OCI-LY7 (cell line): ENCODE data around the gene TPT1. TPM values are rescaled to one million over a fixed set of nuclear protein-coding genes. Genes with fewer than 3 reads are reported as not detected.

Experiments
- BruUV-seq: library from RNA; stranded (reverse); fragments of 400-500 nt; replicated peaks from 2 replicates; lab custom pipeline; 2021; lab: Mats Ljungman, UMichigan
- CTCF ChIA-PET: fragments of 300-600 bp; sonication (Branson Sonifier 250); formaldehyde crosslinking; loops from one replicate; lab custom pipeline; 2022; ENCODE audit warnings: antibody characterized with exemption; ENCODE audit not compliant: unreplicated experiment; lab: Charles Lee
- POLR2A ChIA-PET: fragments of 300-600 bp; sonication (Branson Sonifier 250); formaldehyde crosslinking; loops from one replicate; lab custom pipeline; 2022; ENCODE audit warnings: antibody characterized with exemption; lab: Charles Lee
- DNase-seq: peaks from one replicate; pipeline ENCODE4 v3.0.0-alpha.2; 2015; ENCODE audit warnings: low spot score
- H2AFZ ChIP-seq: fragments of 200-600 bp; sonication (generic), shearing (Covaris generic); 2 replicates; pipeline ENCODE4 v1.6.1; 2014; ENCODE audit warnings: mild to moderate bottlenecking, antibody characterized with exemption, low read length, moderate library complexity
- H3K27ac ChIP-seq: fragments of 200-600 bp; sonication (generic); 2 replicates; pipeline ENCODE4 v1.5.1; 2014; ENCODE audit warnings: mixed run types, low read depth, mild to moderate bottlenecking, moderate library complexity, low read length, inconsistent platforms; ENCODE audit not compliant: poor library complexity, severe bottlenecking
- H3K36me3 ChIP-seq: fragments of 200-600 bp; sonication (generic); 2 replicates; pipeline ENCODE4 v1.6.1; 2014; ENCODE audit warnings: mild to moderate bottlenecking, antibody characterized with exemption, low read length, moderate library complexity, mixed read lengths; ENCODE audit not compliant: insufficient read depth
- H3K4me1 ChIP-seq: fragments of 200-600 bp; sonication (generic); 2 replicates; pipeline ENCODE4 v1.5.1; 2014; ENCODE audit warnings: mild to moderate bottlenecking, low read length; ENCODE audit not compliant: insufficient read depth, poor library complexity, severe bottlenecking
- H3K4me2 ChIP-seq: fragments of 200-600 bp; sonication (generic); 2 replicates; pipeline ENCODE4 v1.6.1; 2014; ENCODE audit warnings: mild to moderate bottlenecking, low read length
- H3K4me3 ChIP-seq: fragments of 200-600 bp; sonication (generic); 2 replicates; pipeline ENCODE4 v1.5.1; 2014; ENCODE audit warnings: mild to moderate bottlenecking, low read depth, low read length; ENCODE audit not compliant: poor library complexity, severe bottlenecking
- H3K79me2 ChIP-seq: fragments of 200-600 bp; sonication (generic); 2 replicates; pipeline ENCODE4 v1.6.1; 2016; ENCODE audit warnings: low read depth, mild to moderate bottlenecking, low read length, moderate library complexity, mixed read lengths; ENCODE audit not compliant: insufficient read depth
- H3K9me2 ChIP-seq: fragments of 200-600 bp; sonication (generic); 2 replicates; pipeline ENCODE4 v1.6.1; 2016; ENCODE audit warnings: mild to moderate bottlenecking, low read length, mixed read lengths; ENCODE audit not compliant: insufficient read depth
- H3K9me3 ChIP-seq: fragments of 200-600 bp; sonication (generic); 2 replicates; pipeline ENCODE4 v1.6.1; 2014; ENCODE audit warnings: mild to moderate bottlenecking, mixed run types, low read length, mixed read lengths
- H4K20me1 ChIP-seq: fragments of 200-600 bp; sonication (generic); 2 replicates; pipeline ENCODE4 v1.6.1; 2014; ENCODE audit warnings: mild to moderate bottlenecking, antibody characterized with exemption, low read length, moderate library complexity, mixed read lengths; ENCODE audit not compliant: insufficient read depth
- EZH2phosphoT487 ChIP-seq: fragments of 200-600 bp; sonication (generic); IDR thresholded peaks from 2 replicates; pipeline ENCODE4 v1.6.1; 2018; ENCODE audit warnings: low read depth, borderline replicate concordance, mild to moderate bottlenecking, mixed run types, antibody characterized with exemption, low read length, moderate library complexity, mixed read lengths
- intact Hi-C: fragments of 100-400 bp; cut with micrococcal nuclease; formaldehyde crosslinking; loops from one replicate; pipeline ENCODE4 v1.10.0; 2022; ENCODE audit not compliant: unreplicated experiment
- total RNA-seq, 2 experiments: library from RNA; depleted of rRNA in 1 of 2; stranded (reverse); fragments of >200 nt in 1 of 2; shearing (Covaris generic) in 1 of 2; gene quantifications; 2 replicates each; pipeline ENCODE4 v1.2.3, GENCODE V29; 2014 to 2022
- TF ChIP-seq, protein P1 (sequence below): fragments of 200-600 bp; sonication (generic); conservative IDR thresholded peaks from 2 replicates; pipeline ENCODE4 v1.5.1; 2014; ENCODE audit warnings: mild to moderate bottlenecking, antibody characterized with exemption, low read length, moderate library complexity, mixed read lengths

TPT1 gene
- total RNA-seq, 2 experiments from 2014 or later: 1,996 to 2,337 TPM

- ChIA-PET POLR2A (interaction anchor here (1.1 kb wide), 1 partner anchor 16 kb away, joined by 3 read pairs; no protein-coding TSS in a partner anchor), CTCF (no interaction called here)
- H3K79me2 ChIP-seq: no peaks in the 10 kb centered on the region
- no peak overlapping the region for H3K4me2 ChIP-seq
- H2AFZ ChIP-seq: no peak overlapping the region
- no TSS peak for BruUV-seq
- H3K4me1 ChIP-seq: peaks cover 1% of the 10 kb centered on the region
- no peak overlapping the region for H3K4me3 ChIP-seq
- intact Hi-C loops: no loop called here
- no peak for DNase-seq
- no peak overlapping the region for H3K27ac ChIP-seq
- no peaks in the 10 kb centered on the region for H4K20me1 ChIP-seq
- no peaks in the 10 kb centered on the region for H3K36me3 ChIP-seq
- TF ChIP-seq, protein P1, sequence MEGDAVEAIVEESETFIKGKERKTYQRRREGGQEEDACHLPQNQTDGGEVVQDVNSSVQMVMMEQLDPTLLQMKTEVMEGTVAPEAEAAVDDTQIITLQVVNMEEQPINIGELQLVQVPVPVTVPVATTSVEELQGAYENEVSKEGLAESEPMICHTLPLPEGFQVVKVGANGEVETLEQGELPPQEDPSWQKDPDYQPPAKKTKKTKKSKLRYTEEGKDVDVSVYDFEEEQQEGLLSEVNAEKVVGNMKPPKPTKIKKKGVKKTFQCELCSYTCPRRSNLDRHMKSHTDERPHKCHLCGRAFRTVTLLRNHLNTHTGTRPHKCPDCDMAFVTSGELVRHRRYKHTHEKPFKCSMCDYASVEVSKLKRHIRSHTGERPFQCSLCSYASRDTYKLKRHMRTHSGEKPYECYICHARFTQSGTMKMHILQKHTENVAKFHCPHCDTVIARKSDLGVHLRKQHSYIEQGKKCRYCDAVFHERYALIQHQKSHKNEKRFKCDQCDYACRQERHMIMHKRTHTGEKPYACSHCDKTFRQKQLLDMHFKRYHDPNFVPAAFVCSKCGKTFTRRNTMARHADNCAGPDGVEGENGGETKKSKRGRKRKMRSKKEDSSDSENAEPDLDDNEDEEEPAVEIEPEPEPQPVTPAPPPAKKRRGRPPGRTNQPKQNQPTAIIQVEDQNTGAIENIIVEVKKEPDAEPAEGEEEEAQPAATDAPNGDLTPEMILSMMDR: no peak
- no peak for TF ChIP-seq EZH2phosphoT487
- H3K9me2 ChIP-seq: no peaks in the 10 kb centered on the region
- H3K9me3 ChIP-seq: no peaks in the 10 kb centered on the region
These were observed 38.0 kb downstream of the TPT1 start for GRCh38 chr13:45303026-45303425.

GRCh38 chr13:45302507-45302906 lies 38.5 kb downstream of the TPT1 start:
- DNase-seq: no peak
- no peaks in the 10 kb centered on the region for H3K9me2 ChIP-seq
- no peak overlapping the region for H3K4me2 ChIP-seq
- H4K20me1 ChIP-seq: no peaks in the 10 kb centered on the region
- TF ChIP-seq, protein P1: no peak
- no peak for TF ChIP-seq EZH2phosphoT487
- H3K27ac ChIP-seq: no peak overlapping the region
- no TSS peak for BruUV-seq
- no peak overlapping the region for H2AFZ ChIP-seq
- intact Hi-C loops: no loop called here
- peaks cover 3% of the 10 kb centered on the region for H3K4me1 ChIP-seq
- no peaks in the 10 kb centered on the region for H3K79me2 ChIP-seq
- ChIA-PET CTCF (interaction anchor here (0.6 kb wide), 1 partner anchor 29 kb away, joined by 3 read pairs; no protein-coding TSS in a partner anchor), POLR2A (interaction anchor here (0.5 to 1.0 kb wide), 4 partner anchors 85 to 387 kb away, joined by 3 to 4 read pairs (median 4); no protein-coding TSS in a partner anchor)
- H3K4me3 ChIP-seq: no peak overlapping the region
- H3K9me3 ChIP-seq: no peaks in the 10 kb centered on the region
- H3K36me3 ChIP-seq: no peaks in the 10 kb centered on the region

- Histone ChIP-seq H3K4me2 (no peak overlapping the region), H3K9me2 (no peaks in the 10 kb centered on the region), H3K36me3 (no peaks in the 10 kb centered on the region), H3K79me2 (no peaks in the 10 kb centered on the region), H2AFZ (no peak overlapping the region), H3K4me1 (peaks cover 3% of the 10 kb centered on the region), H3K27ac (no peak overlapping the region), H3K4me3 (no peak overlapping the region), H4K20me1 (no peaks in the 10 kb centered on the region), H3K9me3 (no peaks in the 10 kb centered on the region)
- ChIA-PET POLR2A (no interaction called here), CTCF (interaction anchor here (0.5 kb wide), 1 partner anchor 1449 kb away, joined by 3 read pairs; no protein-coding TSS in a partner anchor)
- no peak for TF ChIP-seq EZH2phosphoT487
- TF ChIP-seq, protein P1: no peak
- intact Hi-C loops: no loop called here
- BruUV-seq: no TSS peak
- no peak for DNase-seq
These were observed 39.7 kb downstream of the TPT1 start for GRCh38 chr13:45301263-45301662.
